GM12878 (cell line): ENCODE results near the gene DAAM1. TPM values are rescaled to one million over a fixed set of nuclear protein-coding genes. Genes with fewer than 3 reads are reported as not detected.

Experiments used
- ATAC-seq: fragments of 200-7000 bp; cut with Tn5 transposase; 3 replicates; pipeline ENCODE4 v1.9.1; 2020; ENCODE audit warnings: mild to moderate bottlenecking, moderate library complexity
- BruUV-seq: library from RNA; stranded (reverse); fragments of 400-500 nt; replicated peaks from 2 replicates; lab custom pipeline; 2021; lab: Mats Ljungman, UMichigan
- CTCF ChIA-PET: fragments of 300-600 bp; sonication (Branson Sonifier 250); formaldehyde crosslinking; extraction: SDS; loops from one replicate; lab custom pipeline; 2021; ENCODE audit warnings: inconsistent platforms; lab: Yijun Ruan, JAX
- POLR2A ChIA-PET: fragments of 350-600 bp; formaldehyde crosslinking; extraction: SDS; loops from one replicate; lab custom pipeline; 2021; ENCODE audit warnings: inconsistent platforms; lab: Charles Lee
- RAD21 ChIA-PET: fragments of 300-600 bp; sonication (Branson Sonifier 250); formaldehyde crosslinking; loops from one replicate; lab custom pipeline; 2023; ENCODE audit warnings: antibody characterized with exemption; ENCODE audit not compliant: unreplicated experiment; lab: Charles Lee
- SMC1A ChIA-PET: fragments of 300-600 bp; sonication (Branson Sonifier 250); formaldehyde crosslinking; loops from one replicate; lab custom pipeline; 2023; ENCODE audit not compliant: unreplicated experiment, uncharacterized antibody; lab: Charles Lee
- DNase-seq: peaks from one replicate; pipeline ENCODE4 v3.0.0-alpha.2; 2011; ENCODE audit warnings: low read depth, low spot score
- FAIRE-seq: peaks from 3 replicates; lab custom pipeline; 2011; peaks lifted over from hg19 to GRCh38; lab: Jason Lieb, UNC
- H2AFZ ChIP-seq: 2 replicates; pipeline ENCODE4 v1.6.0; 2011; ENCODE audit warnings: low read depth, low read length, control low read depth; ENCODE audit not compliant: control insufficient read depth
- H3K27ac ChIP-seq: 2 replicates; pipeline ENCODE4 v1.5.1; 2011; ENCODE audit warnings: control low read depth; ENCODE audit not compliant: control insufficient read depth, insufficient read depth
- H3K27me3 ChIP-seq, 2 experiments: replicated peaks in 1 of 2; 2 replicates each; pipeline versions ENCODE4 v1.6.0 to v1.6.1; 2011; ENCODE audit warnings: low read length in 1 of 2; ENCODE audit not compliant: control insufficient read depth in 2 of 2, insufficient read depth in 2 of 2
- H3K36me3 ChIP-seq, 2 experiments: 2 replicates each; pipeline ENCODE4 v1.5.1; 2011; ENCODE audit warnings: low read length in 1 of 2; ENCODE audit not compliant: control insufficient read depth in 2 of 2, insufficient read depth in 2 of 2
- H3K4me1 ChIP-seq: 2 replicates; pipeline ENCODE4 v1.6.1; 2011; ENCODE audit warnings: mild to moderate bottlenecking, low read length, moderate library complexity, mixed read lengths; ENCODE audit not compliant: control insufficient read depth, insufficient read depth
- H3K4me2 ChIP-seq: 2 replicates; pipeline ENCODE4 v1.6.0; 2011; ENCODE audit warnings: control low read depth; ENCODE audit not compliant: control insufficient read depth, insufficient read depth
- H3K4me3 ChIP-seq: fragments of 200-600 bp; sonication (generic); 2 replicates; pipeline ENCODE4 v1.5.1; 2016
- H3K79me2 ChIP-seq: 2 replicates; pipeline ENCODE4 v1.6.0; 2011; ENCODE audit warnings: low read length; ENCODE audit not compliant: control insufficient read depth, insufficient read depth
- H3K9ac ChIP-seq: 2 replicates; pipeline ENCODE4 v1.8.0; 2011; ENCODE audit warnings: low read length, control low read depth, mixed read lengths; ENCODE audit not compliant: control insufficient read depth, insufficient read depth
- H3K9me3 ChIP-seq: replicated peaks from 3 replicates; pipeline ENCODE4 v1.5.1; 2011; ENCODE audit warnings: mild to moderate bottlenecking, low read length; ENCODE audit not compliant: control insufficient read depth, insufficient read depth
- H4K20me1 ChIP-seq: 2 replicates; pipeline ENCODE4 v1.6.0; 2011; ENCODE audit not compliant: control insufficient read depth, insufficient read depth
- CTCF ChIP-seq, 3 experiments: IDR thresholded peaks in 2 of 3; conservative IDR thresholded peaks in 1 of 3; 2 replicates each; pipeline ENCODE4 v1.5.1; 2011; ENCODE audit warnings: low read depth in 3 of 3, low read length in 3 of 3, mild to moderate bottlenecking in 3 of 3, control low read depth in 2 of 3, moderate library complexity in 2 of 3, inconsistent platforms in 1 of 3, mixed read lengths in 1 of 3; ENCODE audit not compliant: control insufficient read depth in 2 of 3, insufficient read depth in 1 of 3; ENCODE audit errors: extremely low read depth in 1 of 3
- DPF2 ChIP-seq: fragments of 450-650 bp; IDR thresholded peaks from 2 replicates; pipeline ENCODE4 v1.6.1; 2017; ENCODE audit warnings: mild to moderate bottlenecking
- HCFC1 ChIP-seq: fragments of 150-350 bp; IDR thresholded peaks from 2 replicates; pipeline ENCODE4 v1.6.1; 2014; ENCODE audit warnings: low read length
- MAX ChIP-seq: IDR thresholded peaks from 2 replicates; pipeline ENCODE4 v1.6.1; 2012; ENCODE audit warnings: low read depth, low read length, improper control_type of control experiment
- MTA2 ChIP-seq: fragments of 450-650 bp; IDR thresholded peaks from 2 replicates; pipeline ENCODE4 v1.6.1; 2016; ENCODE audit warnings: low read depth, mild to moderate bottlenecking, moderate library complexity
- MTA3 ChIP-seq: IDR thresholded peaks from 2 replicates; pipeline ENCODE4 v1.6.1; 2012; ENCODE audit warnings: low read length, inconsistent platforms, borderline replicate concordance
- NBN ChIP-seq: fragments of 450-650 bp; IDR thresholded peaks from 2 replicates; pipeline ENCODE4 v1.6.1; 2016
- RAD21 ChIP-seq: IDR thresholded peaks from 2 replicates; pipeline ENCODE4 v1.6.1; 2011; ENCODE audit warnings: mild to moderate bottlenecking, low read depth, low read length, moderate library complexity; ENCODE audit not compliant: insufficient read depth
- SMAD5 ChIP-seq: IDR thresholded peaks from 2 replicates; pipeline ENCODE4 v1.6.1; 2016; ENCODE audit warnings: antibody characterized with exemption, low read depth
- TARDBP ChIP-seq: IDR thresholded peaks from 2 replicates; pipeline ENCODE4 v1.6.1; 2016; ENCODE audit warnings: borderline replicate concordance
- USF1 ChIP-seq: IDR thresholded peaks from 2 replicates; pipeline ENCODE4 v1.6.1; 2011; ENCODE audit warnings: borderline replicate concordance, low read depth, mild to moderate bottlenecking, moderate library complexity, mixed read lengths, low read length; ENCODE audit not compliant: insufficient read depth; ENCODE audit errors: extremely low read length
- ZBTB11 ChIP-seq: fragments of 450-650 bp; formaldehyde crosslinking; IDR thresholded peaks from 2 replicates; pipeline ENCODE4 v1.5.0; 2022; ENCODE audit warnings: mild to moderate bottlenecking, missing genetic modification characterization
- ZBTB40 ChIP-seq: fragments of 450-650 bp; IDR thresholded peaks from 2 replicates; pipeline ENCODE4 v1.6.1; 2016; ENCODE audit warnings: mild to moderate bottlenecking, moderate library complexity, borderline replicate concordance
- in situ Hi-C: fragments of 300-500 bp; cut with MboI; formaldehyde crosslinking; loops from 9 replicates; pipeline ENCODE4 v1.14.3; 2018; ENCODE audit warnings: mixed read lengths
- intact Hi-C: fragments of 100-400 bp; cut with micrococcal nuclease; formaldehyde crosslinking; loops from one replicate; pipeline ENCODE4 v1.14.2; 2022; ENCODE audit not compliant: unreplicated experiment
- polyA plus RNA-seq, 11 experiments: library from polyadenylated mRNA; depleted of rRNA in 4 of 11; unstranded in 6 of 11; stranded (reverse) in 5 of 11; fragments of >200 nt; fragmentation: Nextera tagmentation in 4 of 11; fragmentation: Illumina TruSeq in 1 of 11; extraction: Ambion mirVana in 4 of 11; extraction: Trizol in 1 of 11; gene quantifications; 1 replicate in 1 of 11; 2 replicates in 10 of 11; pipeline versions ENCODE4 v1.2.1 to v1.2.3, GENCODE V29; 2011 to 2016; ENCODE audit warnings: inconsistent platforms in 2 of 11, missing spikeins in 2 of 11, low read depth in 1 of 11
- total RNA-seq, 4 experiments: library from RNA; depleted of rRNA in 3 of 4; stranded (reverse); fragments of >200 nt in 3 of 4; fragmentation: Illumina TruSeq in 1 of 4; extraction: Trizol in 1 of 4; gene quantifications; 2 replicates each; pipeline versions ENCODE4 v1.2.1 to v1.2.3, GENCODE V29; 2013 to 2021

DAAM1 gene
- total and polyA plus RNA-seq, 10 of the 15 experiments (the other 5 are each of a cell fraction or from before 2014, with no cell fraction given), result 13.8 to 32.4 (median 24.2) TPM

GRCh38 chr14:59283361-59283760 lies 94.9 kb downstream of the DAAM1 start:
- H4K20me1 ChIP-seq, result no peaks in the 10 kb centered on the region; the same call in 1 of the 2 replicates
- RAD21 ChIA-PET, result interaction anchor here (0.5 to 0.9 kb wide), 2 partner anchors 90 to 150 kb away, joined by 3 read pairs; no protein-coding TSS in a partner anchor
- POLR2A ChIA-PET, result no interaction called here
- H3K36me3 ChIP-seq, result no peaks in the 10 kb centered on the region
- no peaks in the 10 kb centered on the region for H3K79me2 ChIP-seq
- H3K27me3 ChIP-seq, result no peaks in the 10 kb centered on the region
- in situ Hi-C loops, result no loop called here
- no peak for FAIRE-seq
- intact Hi-C loops, result no loop called here
- BruUV-seq, result no TSS peak
- peaks cover 2% of the 10 kb centered on the region; the same call in 2 of the 3 replicates for H3K9me3 ChIP-seq
- no peak for ATAC-seq
- H3K9ac ChIP-seq, result no peak overlapping the region
- no peak overlapping the region for H2AFZ ChIP-seq
- CTCF ChIA-PET, result interaction anchor here (0.6 kb wide), 1 partner anchor 172 kb away, joined by 3 read pairs; no protein-coding TSS in a partner anchor
- SMC1A ChIA-PET, result interaction anchor here (1.3 kb wide), 2 partner anchors 10 to 12 kb away, joined by 3 read pairs; no protein-coding TSS in a partner anchor
- no peak overlapping the region for H3K27ac ChIP-seq
- H3K4me1 ChIP-seq, result no peaks in the 10 kb centered on the region
- no peak overlapping the region for H3K4me3 ChIP-seq
- DNase-seq, result no peak
- H3K4me2 ChIP-seq, result no peak overlapping the region
- TF ChIP-seq TARDBP, result no peak
- no peak for TF ChIP-seq MTA2
- no peak for TF ChIP-seq NBN
- no peak for TF ChIP-seq SMAD5
- TF ChIP-seq DPF2, result no peak
- TF ChIP-seq ZBTB40, result no peak
- TF ChIP-seq ZBTB11 (CRISPR knock-in tag), result no peak
- no peak for TF ChIP-seq RAD21
- no peak for TF ChIP-seq MTA3
- no peak for TF ChIP-seq CTCF (IDR thresholded peaks at IDR 0.05 in 2 of 3, conservative IDR thresholded peaks at IDR 0.05 in 1 of 3; ENCODE audit: control insufficient read depth in 2 of 3, extremely low read depth in 1 of 3, insufficient read depth in 1 of 3, low read depth in 3 of 3, low read length in 3 of 3)
- TF ChIP-seq MAX, result no peak
- no peak for TF ChIP-seq HCFC1
- TF ChIP-seq USF1, result no peak
